HCT116 (cell line): ENCODE data around the gene POLR1A. TPM values are rescaled to one million over a fixed set of nuclear protein-coding genes. Genes with fewer than 3 reads are reported as not detected.

Experiments used
- ATAC-seq: fragments of 200-7000 bp; cut with Tn5 transposase; 2 replicates; pipeline ENCODE4 v1.9.1; 2020; ENCODE audit warnings: mild to moderate bottlenecking, moderate library complexity
- BruUV-seq: library from RNA; stranded (reverse); fragments of 400-500 nt; replicated peaks from 2 replicates; lab custom pipeline; 2021; lab: Mats Ljungman, UMichigan
- CTCF ChIA-PET: fragments of 300-600 bp; sonication (Branson Sonifier 250); formaldehyde crosslinking; loops from one replicate; lab custom pipeline; 2021; ENCODE audit warnings: antibody characterized with exemption; lab: Charles Lee
- POLR2A ChIA-PET: fragments of 300-600, 350-600 bp; sonication (Branson Sonifier 250); formaldehyde crosslinking; loops from one replicate; lab custom pipeline; 2021; ENCODE audit warnings: antibody characterized with exemption; lab: Charles Lee
- RAD21 ChIA-PET, 2 experiments: fragments of 300-600 bp; sonication (Branson Sonifier 250); formaldehyde crosslinking; loops; one replicate each; lab custom pipeline; 2023; ENCODE audit warnings: low total read pairs in 2 of 2; ENCODE audit not compliant: uncharacterized antibody in 2 of 2, unreplicated experiment in 2 of 2, low non-redundant PET in 1 of 2; lab: Charles Lee
- DNase-seq: peaks from one replicate; pipeline ENCODE4 v3.0.0-alpha.2; 2010; ENCODE audit warnings: low read depth, low spot score
- H2AFZ ChIP-seq: fragments of 200-600 bp; shearing (Covaris generic), sonication (generic); 2 replicates; pipeline ENCODE4 v1.6.1; 2017; ENCODE audit warnings: low read depth, mixed run types, mixed read lengths, antibody characterized with exemption, low read length; ENCODE audit not compliant: poor library complexity, severe bottlenecking
- H3K27ac ChIP-seq: 2 replicates; pipeline ENCODE4 v1.5.1; 2012; ENCODE audit warnings: low read depth, low read length
- H3K27me3 ChIP-seq: fragments of 200-600 bp; sonication (generic); 2 replicates; pipeline ENCODE4 v1.6.1; 2016; ENCODE audit warnings: mixed run types, low read length, mixed read lengths; ENCODE audit not compliant: insufficient read depth
- H3K36me3 ChIP-seq, 2 experiments: fragments of 200-500 bp in 1 of 2; fragments of 200-600 bp in 1 of 2; sonication (Bioruptor generic) in 1 of 2; sonication (generic) in 1 of 2; 2 replicates each; pipeline versions ENCODE4 v1.5.1 to v1.6.1; 2014 to 2016; ENCODE audit warnings: low read length in 2 of 2, inconsistent platforms in 1 of 2, mixed read lengths in 1 of 2, mixed run types in 1 of 2; ENCODE audit not compliant: insufficient read depth in 2 of 2, control insufficient read depth in 1 of 2
- H3K4me1 ChIP-seq, 2 experiments: fragments of 200-600 bp in 1 of 2; sonication (generic) in 1 of 2; 2 replicates each; pipeline versions ENCODE4 v1.5.1 to v1.6.1; 2012 to 2017; ENCODE audit warnings: low read length in 2 of 2, inconsistent platforms in 1 of 2, mild to moderate bottlenecking in 1 of 2, mixed read lengths in 1 of 2, mixed run types in 1 of 2, moderate library complexity in 1 of 2; ENCODE audit not compliant: insufficient read depth in 2 of 2, control insufficient read depth in 1 of 2
- H3K4me2 ChIP-seq: fragments of 200-600 bp; sonication (generic); 2 replicates; pipeline ENCODE4 v1.6.1; 2017; ENCODE audit warnings: mixed run types, low read length, mixed read lengths
- H3K4me3 ChIP-seq, 2 experiments: fragments of 200-600 bp in 1 of 2; sonication (generic) in 1 of 2; replicated peaks in 1 of 2; 2 replicates each; pipeline ENCODE4 v1.5.1; 2011 to 2016; ENCODE audit warnings: low read length in 2 of 2, control low read depth in 1 of 2, low read depth in 1 of 2, mild to moderate bottlenecking in 1 of 2, mixed read lengths in 1 of 2, mixed run types in 1 of 2
- H3K79me2 ChIP-seq: fragments of 200-600 bp; sonication (generic); 2 replicates; pipeline ENCODE4 v1.6.1; 2017; ENCODE audit warnings: mild to moderate bottlenecking, mixed run types, low read length, moderate library complexity, mixed read lengths; ENCODE audit not compliant: insufficient read depth
- H3K9ac ChIP-seq: fragments of 200-600 bp; sonication (generic); 2 replicates; pipeline ENCODE4 v1.6.1; 2016; ENCODE audit warnings: low read length, mixed read lengths
- H3K9me2 ChIP-seq: fragments of 200-600 bp; sonication (generic), shearing (Covaris generic); 2 replicates; pipeline ENCODE4 v1.6.1; 2017; ENCODE audit warnings: mixed run types, mild to moderate bottlenecking, moderate library complexity; ENCODE audit not compliant: insufficient read depth
- H3K9me3 ChIP-seq, 2 experiments: fragments of 200-500 bp in 1 of 2; fragments of 200-600 bp in 1 of 2; sonication (Bioruptor generic) in 1 of 2; sonication (generic) in 1 of 2; 2 replicates each; pipeline ENCODE4 v1.6.1; 2014 to 2017; ENCODE audit warnings: low read length in 2 of 2, mixed read lengths in 2 of 2, inconsistent platforms in 1 of 2, low read depth in 1 of 2, mild to moderate bottlenecking in 1 of 2, mixed run types in 1 of 2, moderate library complexity in 1 of 2; ENCODE audit not compliant: control insufficient read depth in 1 of 2, insufficient read depth in 1 of 2
- H4K20me1 ChIP-seq: fragments of 200-600 bp; sonication (generic), shearing (Covaris generic); 2 replicates; pipeline ENCODE4 v1.6.1; 2017; ENCODE audit warnings: mixed run types, mild to moderate bottlenecking, moderate library complexity; ENCODE audit not compliant: insufficient read depth
- ATF3 ChIP-seq: IDR thresholded peaks from 2 replicates; pipeline ENCODE4 v1.6.1; 2012
- EZH2 ChIP-seq: fragments of 200-600 bp; sonication (generic); IDR thresholded peaks from 2 replicates; pipeline ENCODE4 v1.6.1; 2017; ENCODE audit warnings: antibody characterized with exemption, mixed run types
- RAD21 ChIP-seq: IDR thresholded peaks from 2 replicates; pipeline ENCODE4 v1.6.1; 2012; ENCODE audit warnings: low read depth, mild to moderate bottlenecking
- REST ChIP-seq: IDR thresholded peaks from 2 replicates; pipeline ENCODE4 v1.6.1; 2012; ENCODE audit warnings: low read depth
- SIN3A ChIP-seq: IDR thresholded peaks from 2 replicates; pipeline ENCODE4 v1.6.1; 2012; ENCODE audit warnings: low read depth
- SP1 ChIP-seq: IDR thresholded peaks from 2 replicates; pipeline ENCODE4 v1.6.1; 2012; ENCODE audit warnings: low read depth
- SRF ChIP-seq: IDR thresholded peaks from 2 replicates; pipeline ENCODE4 v1.6.1; 2012; ENCODE audit warnings: low read depth
- TCF7L2 ChIP-seq: IDR thresholded peaks from 2 replicates; pipeline ENCODE4 v1.7.0; 2011; ENCODE audit warnings: borderline replicate concordance, inconsistent platforms; ENCODE audit not compliant: insufficient read depth, insufficient read length; ENCODE audit errors: extremely low read depth
- intact Hi-C: fragments of 100-400 bp; cut with micrococcal nuclease; formaldehyde crosslinking; loops from 2 replicates; pipeline ENCODE4 v1.10.0; 2022
- total RNA-seq: library from RNA; stranded (reverse); gene quantifications from one replicate; pipeline ENCODE4 v1.2.1, GENCODE V29; 2021; ENCODE audit not compliant: unreplicated experiment

Gene POLR1A
- total RNA-seq, 1 experiment from 2014 or later, result 46.6 TPM

GRCh38 chr2:86073225-86073624, 32.5 kb downstream of the POLR1A start:
- TF ChIP-seq REST, result no peak
- TF ChIP-seq, all 23 proteins: peak for 0
- Histone ChIP-seq H3K4me1 (no peaks in the 10 kb centered on the region), H3K9ac (no peak overlapping the region), H4K20me1 (no peaks in the 10 kb centered on the region), H3K27ac (no peak overlapping the region), H3K4me3 (no peak overlapping the region), H3K79me2 (no peaks in the 10 kb centered on the region), H3K9me2 (no peaks in the 10 kb centered on the region), H3K9me3 (no peaks in the 10 kb centered on the region), H3K4me2 (no peak overlapping the region), H3K27me3 (no peaks in the 10 kb centered on the region), H2AFZ (no peak overlapping the region), H3K36me3 (peaks cover 49 to 58% of the 10 kb centered on the region in 2 experiments)
- ChIA-PET CTCF (no interaction called here), RAD21 (no interaction called here), POLR2A (no interaction called here)
- BruUV-seq, result no TSS peak
- no peak for ATAC-seq
- intact Hi-C loops, result no loop called here
- DNase-seq, result no peak

GRCh38 chr2:86072271-86072858, 33.3 kb downstream of the POLR1A start:
- Histone ChIP-seq H3K9me3 (no peaks in the 10 kb centered on the region), H3K9ac (no peak overlapping the region), H3K27ac (no peak overlapping the region), H4K20me1 (peaks cover 2% of the 10 kb centered on the region; the same call in 1 of the 2 replicates), H3K4me1 (no peaks in the 10 kb centered on the region), H3K9me2 (no peaks in the 10 kb centered on the region), H3K4me2 (no peak overlapping the region), H2AFZ (no peak overlapping the region), H3K36me3 (peaks cover 43 to 55% of the 10 kb centered on the region in 2 experiments), H3K79me2 (no peaks in the 10 kb centered on the region), H3K27me3 (no peaks in the 10 kb centered on the region), H3K4me3 (no peak overlapping the region)
- POLR2A ChIA-PET, result no interaction called here
- BruUV-seq, result no TSS peak
- no peak for TF ChIP-seq RAD21
- TF ChIP-seq SP1, result no peak
- TF ChIP-seq SRF, result no peak
- no peak for TF ChIP-seq TCF7L2
- TF ChIP-seq SIN3A, result no peak
- no peak for TF ChIP-seq ATF3
- TF ChIP-seq EZH2, result no peak
- intact Hi-C loops, result no loop called here
- no peak for ATAC-seq
- no peak for DNase-seq
- CTCF ChIA-PET, result no interaction called here
- RAD21 ChIA-PET, result no interaction called here
